ENCODE data around the gene MYF5.

DNA sequence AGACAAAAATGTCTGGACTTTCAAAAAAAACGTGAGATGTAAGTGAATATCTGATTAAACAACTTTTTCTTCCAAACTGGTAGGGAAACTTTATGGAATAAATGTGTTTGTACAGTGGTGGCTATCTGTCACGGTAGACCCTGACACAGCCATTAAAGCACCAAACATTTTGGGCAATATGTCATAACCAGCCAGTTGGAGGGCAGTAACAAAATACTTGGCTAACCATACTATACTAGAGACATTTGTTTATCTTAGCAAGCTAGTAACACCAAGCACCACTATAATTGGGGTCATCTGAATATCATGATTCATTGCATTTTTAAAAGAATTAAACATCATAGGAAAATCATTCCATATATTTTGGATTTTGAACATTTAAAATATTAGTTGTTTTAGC, 15.3 kb upstream of the MYF5 start:
- TF ChIP-seq, protein P1, sequence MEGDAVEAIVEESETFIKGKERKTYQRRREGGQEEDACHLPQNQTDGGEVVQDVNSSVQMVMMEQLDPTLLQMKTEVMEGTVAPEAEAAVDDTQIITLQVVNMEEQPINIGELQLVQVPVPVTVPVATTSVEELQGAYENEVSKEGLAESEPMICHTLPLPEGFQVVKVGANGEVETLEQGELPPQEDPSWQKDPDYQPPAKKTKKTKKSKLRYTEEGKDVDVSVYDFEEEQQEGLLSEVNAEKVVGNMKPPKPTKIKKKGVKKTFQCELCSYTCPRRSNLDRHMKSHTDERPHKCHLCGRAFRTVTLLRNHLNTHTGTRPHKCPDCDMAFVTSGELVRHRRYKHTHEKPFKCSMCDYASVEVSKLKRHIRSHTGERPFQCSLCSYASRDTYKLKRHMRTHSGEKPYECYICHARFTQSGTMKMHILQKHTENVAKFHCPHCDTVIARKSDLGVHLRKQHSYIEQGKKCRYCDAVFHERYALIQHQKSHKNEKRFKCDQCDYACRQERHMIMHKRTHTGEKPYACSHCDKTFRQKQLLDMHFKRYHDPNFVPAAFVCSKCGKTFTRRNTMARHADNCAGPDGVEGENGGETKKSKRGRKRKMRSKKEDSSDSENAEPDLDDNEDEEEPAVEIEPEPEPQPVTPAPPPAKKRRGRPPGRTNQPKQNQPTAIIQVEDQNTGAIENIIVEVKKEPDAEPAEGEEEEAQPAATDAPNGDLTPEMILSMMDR (IDR thresholded peaks at IDR 0.05): no peak
- TF ChIP-seq POLR2AphosphoS5 (IDR thresholded peaks at IDR 0.05): no peak
- TF ChIP-seq EP300 (IDR thresholded peaks at IDR 0.05): no peak
- no peak for TF ChIP-seq POLR2A (IDR thresholded peaks at IDR 0.05; ENCODE audit: low read depth)
